Ammon's horn (tissue), 1 donor: ENCODE results near the gene SND1.

Source experiments
- DNase-seq: peaks from one replicate; pipeline ENCODE4 v3.0.0-alpha.2; 2016; ENCODE audit warnings: low spot score

The SND1 gene

DNA sequence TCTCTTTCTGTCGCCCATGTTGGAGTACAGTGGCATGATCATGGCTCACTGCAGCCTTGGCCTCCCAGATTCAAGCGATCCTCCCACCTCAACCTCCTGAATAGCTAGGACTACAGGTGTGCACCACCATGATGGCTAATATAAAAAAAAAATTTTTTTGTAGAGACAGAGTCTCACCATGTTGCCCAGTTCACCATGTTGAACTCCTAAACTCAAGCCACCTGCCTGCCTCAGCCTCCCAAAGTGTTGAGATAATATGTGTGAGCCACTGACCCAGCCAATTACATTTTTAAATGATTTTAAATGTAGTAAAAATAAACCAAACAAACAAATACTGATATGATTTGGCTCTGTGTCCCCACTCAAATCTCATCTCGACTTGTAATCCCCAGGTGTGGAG lies 487.4 kb downstream of the SND1 start:
- no peak for DNase-seq

GRCh38 chr7:128141683-128142195 lies 489.7 kb downstream of the SND1 start:
- no peak for DNase-seq
